Prostate gland (tissue), 2 donors: ENCODE measurements around the gene MYCBP2. TPM values are rescaled to one million over a fixed set of nuclear protein-coding genes. Genes with fewer than 3 reads are reported as not detected.

Experiments
- DNase-seq: peaks from one replicate; pipeline ENCODE4 v3.0.0-alpha.2; 2019; ENCODE audit warnings: low spot score
- H3K27ac ChIP-seq, 2 donors: fragments of 200-600 bp; sonication (generic); 2 replicates each; pipeline ENCODE4 v1.5.1; 2017 to 2019
- H3K27me3 ChIP-seq: fragments of 200-600 bp; sonication (generic); replicated peaks from 2 replicates; pipeline ENCODE4 v1.5.1; 2019; ENCODE audit not compliant: insufficient read depth
- H3K36me3 ChIP-seq, 2 donors: fragments of 200-600 bp; sonication (generic); 1 replicate in 1 of 2; 2 replicates in 1 of 2; pipeline versions ENCODE4 v1.5.1 to v1.8.1; 2017 to 2019
- H3K4me1 ChIP-seq: fragments of 200-600 bp; sonication (generic); replicated peaks from 2 replicates; pipeline ENCODE4 v1.5.1; 2019
- H3K4me3 ChIP-seq, 2 donors: fragments of 200-600 bp; sonication (generic); 2 replicates each; pipeline ENCODE4 v1.5.1; 2017 to 2019
- H3K9me3 ChIP-seq: fragments of 200-600 bp; sonication (generic); 2 replicates; pipeline ENCODE4 v1.5.1; 2017
- CTCF ChIP-seq, 4 experiments: fragments of 200-600 bp in 2 of 4; fragments of 450-650 bp in 2 of 4; sonication (generic) in 2 of 4; IDR thresholded peaks; 1 replicate in 3 of 4; 2 replicates in 1 of 4; pipeline ENCODE4 v1.5.1; 2016 to 2019; ENCODE audit warnings: antibody characterized with exemption in 4 of 4, mild to moderate bottlenecking in 2 of 4, moderate library complexity in 2 of 4
- POLR2A ChIP-seq: fragments of 450-650 bp; IDR thresholded peaks from one replicate; pipeline ENCODE4 v1.6.1; 2016; ENCODE audit warnings: antibody characterized with exemption, mild to moderate bottlenecking
- POLR2AphosphoS5 ChIP-seq: sonication (generic); formaldehyde crosslinking; IDR thresholded peaks from one replicate; pipeline ENCODE4 v1.6.1; 2017; ENCODE audit warnings: antibody characterized with exemption
- WGBS: methylation state at CpG from one replicate; pipeline ENCODE4 v1.1.5; 2018; 5-methylcytosine and 5-hydroxymethylcytosine counted together
- intact Hi-C: fragments of 100-400 bp; cut with DNase I; formaldehyde crosslinking; loops from one replicate; pipeline ENCODE4 v1.14.2; 2022
- total RNA-seq, 2 donors: library from RNA; depleted of rRNA; stranded (reverse); fragments of >200 nt; gene quantifications; one replicate each; pipeline ENCODE4 v1.1.0, GENCODE V29; 2016

The MYCBP2 gene
- total RNA-seq, 2 donors from 2014 or later, result 127 to 132 TPM

GRCh38 chr13:77306458-77306857, 20.4 kb downstream of the MYCBP2 start:
- TF ChIP-seq CTCF (IDR thresholded peaks at IDR 0.05) (no peak), POLR2A (no peak), POLR2AphosphoS5 (peak; percentile 41)
- intact Hi-C loops, result no loop called here
- no peaks in the 10 kb centered on the region for H3K4me1 ChIP-seq
- no peak overlapping the region for H3K4me3 ChIP-seq
- H3K27ac ChIP-seq, result peak overlapping the region in 1 of 2 donors; percentile 17
- DNase-seq, result no peak
- no peaks in the 10 kb centered on the region for H3K9me3 ChIP-seq
- no peaks in the 10 kb centered on the region for H3K27me3 ChIP-seq
- H3K36me3 ChIP-seq, result no peaks in the 10 kb centered on the region

GRCh38 chr13:77305266-77305665, 21.6 kb downstream of the MYCBP2 start:
- H3K4me1 ChIP-seq, result peaks cover 1% of the 10 kb centered on the region
- no peak for DNase-seq
- no peaks in the 10 kb centered on the region for H3K9me3 ChIP-seq
- H3K36me3 ChIP-seq, result no peaks in the 10 kb centered on the region
- H3K27ac ChIP-seq, result no peak overlapping the region
- no peaks in the 10 kb centered on the region for H3K27me3 ChIP-seq
- no peak overlapping the region for H3K4me3 ChIP-seq
- no peak for TF ChIP-seq POLR2A
- TF ChIP-seq POLR2AphosphoS5, result no peak
- TF ChIP-seq CTCF (IDR thresholded peaks at IDR 0.05), result no peak
- intact Hi-C loops, result no loop called here

- Histone ChIP-seq H3K36me3 (no peaks in the 10 kb centered on the region), H3K4me3 (no peak overlapping the region), H3K9me3 (no peaks in the 10 kb centered on the region), H3K4me1 (peaks cover 2% of the 10 kb centered on the region), H3K27ac (no peak overlapping the region), H3K27me3 (no peaks in the 10 kb centered on the region)
- intact Hi-C loops, result no loop called here
- 74% methylated on average over 5 of the region's 5 CpGs for WGBS
- DNase-seq, result no peak
- TF ChIP-seq POLR2AphosphoS5 (no peak), POLR2A (no peak), CTCF (IDR thresholded peaks at IDR 0.05) (no peak)
Measured at GRCh38 chr13:77300176-77301037, 26.5 kb downstream of the MYCBP2 start.

DNA sequence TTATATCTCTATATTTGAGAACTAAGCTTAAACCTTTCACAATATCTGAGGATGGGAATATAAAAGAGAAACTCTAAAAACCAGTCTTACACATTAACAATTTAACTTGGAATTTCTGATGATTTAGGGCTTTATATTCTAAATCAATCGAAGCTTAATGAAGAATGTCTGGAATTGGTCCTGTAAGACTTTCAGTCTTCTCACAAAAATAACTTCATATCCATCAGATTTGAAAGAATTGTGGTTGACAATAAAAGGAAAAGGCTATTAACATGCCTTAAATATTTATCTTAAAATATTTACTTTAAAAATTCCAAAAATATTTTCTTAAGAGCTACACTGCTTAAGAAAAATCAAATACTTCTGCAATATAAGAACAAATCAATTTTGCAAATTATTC, 27.3 kb downstream of the MYCBP2 start:
- Histone ChIP-seq H3K4me3 (no peak overlapping the region), H3K36me3 (no peaks in the 10 kb centered on the region), H3K4me1 (peaks cover 2% of the 10 kb centered on the region), H3K27ac (no peak overlapping the region), H3K9me3 (no peaks in the 10 kb centered on the region), H3K27me3 (no peaks in the 10 kb centered on the region)
- TF ChIP-seq POLR2A (no peak), CTCF (IDR thresholded peaks at IDR 0.05) (no peak), POLR2AphosphoS5 (no peak)
- intact Hi-C loops, result no loop called here
- no peak for DNase-seq
- WGBS, result 42% methylated on average over 1 of the region's 1 CpG

- no peak for TF ChIP-seq POLR2AphosphoS5
- no peak for TF ChIP-seq CTCF (IDR thresholded peaks at IDR 0.05)
- no peak for TF ChIP-seq POLR2A
- DNase-seq, result no peak
- WGBS, result 86% methylated on average over 3 of the region's 3 CpGs
- Histone ChIP-seq H3K27ac (no peak overlapping the region), H3K4me1 (peaks cover 2% of the 10 kb centered on the region), H3K9me3 (no peaks in the 10 kb centered on the region), H3K36me3 (no peaks in the 10 kb centered on the region), H3K27me3 (no peaks in the 10 kb centered on the region), H3K4me3 (no peak overlapping the region)
- intact Hi-C loops, result no loop called here
Measured at GRCh38 chr13:77298426-77298825, 28.5 kb downstream of the MYCBP2 start.
